Spleen (tissue), 7 donors: ENCODE results near the gene JAZF1.

Experiments
- POLR2A ChIP-seq, 3 donors: fragments of 450-650 bp; IDR thresholded peaks; one replicate each; pipeline ENCODE4 v1.5.1; 2017; ENCODE audit warnings: antibody characterized with exemption in 3 of 3, mild to moderate bottlenecking in 1 of 3
- POLR2AphosphoS5 ChIP-seq, 3 donors: sonication (generic); formaldehyde crosslinking; IDR thresholded peaks; one replicate each; pipeline ENCODE4 v1.5.1; 2017; ENCODE audit warnings: antibody characterized with exemption in 3 of 3
- TF ChIP-seq, protein P1 (sequence below), 11 experiments: fragments of 200-600 bp in 7 of 11; fragments of 450-650 bp in 4 of 11; sonication (generic) in 4 of 11; IDR thresholded peaks in 8 of 11; conservative IDR thresholded peaks in 3 of 11; 1 replicate in 7 of 11; 2 replicates in 4 of 11; pipeline versions ENCODE4 v1.4.0 to v1.8.0; 2016 to 2021; ENCODE audit warnings: antibody characterized with exemption in 11 of 11, inconsistent platforms in 4 of 11, mild to moderate bottlenecking in 1 of 11
- donor health status: DM: no; HTN: no; CAD: no; lungs with moderate emphysema.
- donor health status: DM: no; HTN: no; CAD: no.
- donor health status: DM: no; HTN: no; CAD: no.

DNA sequence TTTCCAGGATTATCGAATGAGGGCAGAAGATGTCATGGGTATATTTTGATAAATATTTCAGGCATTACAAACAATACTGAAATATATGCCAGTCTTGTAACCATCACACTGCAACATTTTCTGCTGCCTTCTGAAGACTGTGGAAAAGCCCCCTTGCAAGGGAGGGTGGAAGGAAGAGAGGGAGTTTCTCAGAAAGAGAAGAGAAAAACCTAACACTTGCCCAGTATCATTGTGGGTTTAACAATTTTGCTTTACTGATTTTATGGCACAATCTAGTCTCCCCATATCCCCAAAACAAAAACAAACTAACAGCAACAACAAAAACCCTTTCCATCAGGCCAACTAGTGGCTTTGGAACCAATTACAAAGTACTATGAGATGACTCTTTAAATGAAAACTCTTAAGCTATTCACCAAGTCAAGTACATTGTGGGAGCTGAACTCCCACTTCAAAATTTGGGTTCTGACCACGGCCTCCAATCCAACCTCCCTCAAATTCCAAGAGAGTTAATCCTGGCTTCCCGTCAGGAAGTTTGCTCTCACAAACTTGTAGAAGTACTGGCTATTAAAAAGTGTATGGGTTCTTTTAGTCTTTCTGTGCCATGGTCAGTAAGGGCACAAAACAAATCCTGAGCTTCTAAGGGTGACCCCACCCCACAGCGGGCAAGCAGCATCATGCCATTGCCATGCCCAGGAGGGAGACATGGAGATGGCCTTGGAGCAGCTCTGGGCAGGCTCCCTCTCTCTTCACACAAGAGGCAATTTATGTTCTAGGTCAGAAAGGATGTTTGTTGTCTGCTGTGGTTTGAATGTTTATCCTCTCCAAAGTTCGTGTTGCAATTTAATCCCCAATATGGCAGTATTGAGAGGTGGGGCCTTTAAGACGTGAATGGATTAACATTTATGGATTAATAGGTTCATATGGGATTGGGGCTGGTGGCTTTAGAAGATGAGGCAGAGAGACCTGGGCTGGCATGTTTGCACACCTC is 96.3 kb downstream of the JAZF1 start:
- TF ChIP-seq, protein P1, sequence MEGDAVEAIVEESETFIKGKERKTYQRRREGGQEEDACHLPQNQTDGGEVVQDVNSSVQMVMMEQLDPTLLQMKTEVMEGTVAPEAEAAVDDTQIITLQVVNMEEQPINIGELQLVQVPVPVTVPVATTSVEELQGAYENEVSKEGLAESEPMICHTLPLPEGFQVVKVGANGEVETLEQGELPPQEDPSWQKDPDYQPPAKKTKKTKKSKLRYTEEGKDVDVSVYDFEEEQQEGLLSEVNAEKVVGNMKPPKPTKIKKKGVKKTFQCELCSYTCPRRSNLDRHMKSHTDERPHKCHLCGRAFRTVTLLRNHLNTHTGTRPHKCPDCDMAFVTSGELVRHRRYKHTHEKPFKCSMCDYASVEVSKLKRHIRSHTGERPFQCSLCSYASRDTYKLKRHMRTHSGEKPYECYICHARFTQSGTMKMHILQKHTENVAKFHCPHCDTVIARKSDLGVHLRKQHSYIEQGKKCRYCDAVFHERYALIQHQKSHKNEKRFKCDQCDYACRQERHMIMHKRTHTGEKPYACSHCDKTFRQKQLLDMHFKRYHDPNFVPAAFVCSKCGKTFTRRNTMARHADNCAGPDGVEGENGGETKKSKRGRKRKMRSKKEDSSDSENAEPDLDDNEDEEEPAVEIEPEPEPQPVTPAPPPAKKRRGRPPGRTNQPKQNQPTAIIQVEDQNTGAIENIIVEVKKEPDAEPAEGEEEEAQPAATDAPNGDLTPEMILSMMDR (IDR thresholded peaks at IDR 0.05 in 8 of 11, conservative IDR thresholded peaks at IDR 0.05 in 3 of 11): no peak
- TF ChIP-seq POLR2AphosphoS5 (IDR thresholded peaks at IDR 0.05) (no peak), POLR2A (IDR thresholded peaks at IDR 0.05) (no peak)
